ENCODE results near the gene CALY. TPM values are rescaled to one million over a fixed set of nuclear protein-coding genes. Genes with fewer than 3 reads are reported as not detected.

CALY gene
- total RNA-seq, 3 donors from 2014 or later (not counting 1 experiment from before 2014, with no cell fraction given) = not detected

DNA sequence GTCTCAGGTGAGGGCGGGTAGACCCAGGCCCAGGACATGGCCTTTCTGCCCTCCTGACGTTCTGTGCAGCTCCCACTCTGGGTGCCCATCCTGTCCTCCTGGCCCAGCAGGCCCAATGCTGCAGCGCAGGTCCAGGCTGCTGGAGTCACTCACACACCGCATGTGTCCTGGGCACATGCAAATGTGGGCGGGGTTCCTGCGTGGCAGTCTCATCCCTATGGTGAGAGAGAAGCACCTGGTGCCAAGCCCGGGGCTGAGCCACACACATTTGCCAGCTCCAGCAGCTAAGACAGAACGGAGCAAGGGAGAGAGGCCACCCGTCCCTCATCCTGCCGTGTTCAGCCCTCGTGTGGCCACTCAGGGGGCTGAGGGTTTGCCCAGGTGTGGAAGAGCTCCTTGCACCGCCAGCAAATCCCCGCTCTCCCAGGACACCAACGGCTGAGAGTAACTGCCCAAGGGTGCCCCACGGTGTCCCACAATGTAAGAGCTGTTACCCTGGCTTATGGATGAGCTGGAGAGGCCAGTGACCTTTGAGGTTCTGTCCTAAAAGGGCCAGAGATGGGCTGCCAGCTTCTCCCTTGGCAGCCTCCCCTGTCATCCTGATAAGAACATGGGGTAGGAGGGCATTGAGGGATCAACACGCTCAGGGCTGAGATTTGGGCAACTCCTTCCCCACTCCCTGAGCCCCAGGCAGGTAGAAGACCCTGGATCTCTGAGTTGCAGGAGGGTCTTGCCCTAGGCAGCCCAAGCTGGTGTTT, 16.7 kb upstream of the CALY start:
- Mint-ChIP-seq H3K36me3 (no peaks in the 10 kb centered on the region), H3K4me3 (no peak overlapping the region), H3K4me1 (peaks cover 0 to 5% of the 10 kb centered on the region in 2 donors), H3K27ac (no peak overlapping the region), H3K9me3 (no peaks in the 10 kb centered on the region), H3K27me3 (ENCODE audit: low read depth in 2 of 2) (peaks cover 0 to 6% of the 10 kb centered on the region in 2 donors)
- H3K4me3 ChIP-seq (ENCODE audit: low read length) = no peak overlapping the region
- WGBS (ENCODE audit: insufficient coverage) = 87% methylated on average over 16 of the region's 16 CpGs
- no peaks in the 10 kb centered on the region for H3K36me3 ChIP-seq (ENCODE audit: control insufficient read depth, insufficient read depth, low read length)
- DNase-seq (no peak), ATAC-seq (no peak)
- H3K4me1 ChIP-seq (ENCODE audit: control insufficient read depth, insufficient read depth, low read length) = peaks cover 10% of the 10 kb centered on the region
- no peaks in the 10 kb centered on the region for H3K27me3 ChIP-seq (ENCODE audit: control insufficient read depth, insufficient read depth, low read length)
- intact Hi-C loops (cut with micrococcal nuclease) = no loop called here
- TF ChIP-seq, protein P1, sequence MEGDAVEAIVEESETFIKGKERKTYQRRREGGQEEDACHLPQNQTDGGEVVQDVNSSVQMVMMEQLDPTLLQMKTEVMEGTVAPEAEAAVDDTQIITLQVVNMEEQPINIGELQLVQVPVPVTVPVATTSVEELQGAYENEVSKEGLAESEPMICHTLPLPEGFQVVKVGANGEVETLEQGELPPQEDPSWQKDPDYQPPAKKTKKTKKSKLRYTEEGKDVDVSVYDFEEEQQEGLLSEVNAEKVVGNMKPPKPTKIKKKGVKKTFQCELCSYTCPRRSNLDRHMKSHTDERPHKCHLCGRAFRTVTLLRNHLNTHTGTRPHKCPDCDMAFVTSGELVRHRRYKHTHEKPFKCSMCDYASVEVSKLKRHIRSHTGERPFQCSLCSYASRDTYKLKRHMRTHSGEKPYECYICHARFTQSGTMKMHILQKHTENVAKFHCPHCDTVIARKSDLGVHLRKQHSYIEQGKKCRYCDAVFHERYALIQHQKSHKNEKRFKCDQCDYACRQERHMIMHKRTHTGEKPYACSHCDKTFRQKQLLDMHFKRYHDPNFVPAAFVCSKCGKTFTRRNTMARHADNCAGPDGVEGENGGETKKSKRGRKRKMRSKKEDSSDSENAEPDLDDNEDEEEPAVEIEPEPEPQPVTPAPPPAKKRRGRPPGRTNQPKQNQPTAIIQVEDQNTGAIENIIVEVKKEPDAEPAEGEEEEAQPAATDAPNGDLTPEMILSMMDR (IDR thresholded peaks at IDR 0.05) = no peak
- H3K27ac ChIP-seq (ENCODE audit: low read length) = no peak overlapping the region
- H3K9me3 ChIP-seq (ENCODE audit: control insufficient read depth, insufficient read depth, low read length) = no peaks in the 10 kb centered on the region

DNA sequence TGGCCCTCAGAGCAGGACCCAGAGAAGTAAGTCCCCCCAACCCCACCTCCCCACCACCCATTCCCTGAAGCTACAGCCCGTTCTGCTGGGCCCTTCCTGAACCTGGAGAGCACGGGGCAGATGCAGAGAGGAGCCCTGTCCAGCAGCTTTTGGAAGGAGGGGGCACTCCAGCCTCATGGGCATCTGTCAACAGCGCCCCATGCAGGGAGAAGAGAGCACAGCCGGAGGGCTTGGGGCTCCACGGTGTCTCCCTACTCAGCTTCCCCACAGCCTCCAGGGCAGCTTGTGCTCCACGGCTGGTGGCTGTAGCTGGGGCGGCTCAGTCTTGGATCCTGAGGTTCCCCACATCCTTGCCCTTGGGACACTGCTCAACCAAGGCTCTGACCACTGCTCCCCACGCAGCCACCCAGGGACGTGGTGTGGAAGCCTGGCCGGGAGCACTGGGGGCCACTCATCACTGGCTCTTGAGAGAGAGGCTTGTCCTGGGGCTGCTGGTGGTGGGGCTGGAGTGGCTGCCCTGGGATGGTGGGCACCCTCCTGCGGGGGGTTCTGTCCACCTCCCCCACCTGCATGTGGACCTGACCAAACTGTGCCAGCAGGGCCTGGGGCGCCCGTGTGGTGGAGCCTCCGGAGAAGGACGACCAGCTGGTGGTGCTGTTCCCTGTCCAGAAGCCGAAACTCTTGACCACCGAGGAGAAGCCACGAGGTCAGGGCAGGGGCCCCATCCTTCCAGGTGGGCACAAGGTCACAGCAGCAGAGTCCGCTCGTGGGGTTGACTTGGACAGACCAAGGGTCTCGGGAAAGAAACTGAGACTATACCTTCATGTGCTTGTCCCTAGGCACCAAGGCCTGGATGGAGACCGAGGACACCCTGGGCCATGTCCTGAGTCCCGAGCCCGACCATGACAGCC, 15.0 kb upstream of the CALY start:
- peaks cover 0 to 5% of the 10 kb centered on the region in 2 donors for H3K4me1 Mint-ChIP-seq
- no peak overlapping the region for H3K4me3 ChIP-seq (ENCODE audit: low read length)
- TF ChIP-seq, protein P1 (IDR thresholded peaks at IDR 0.05) = no peak
- peaks cover 4% of the 10 kb centered on the region for H3K4me1 ChIP-seq (ENCODE audit: control insufficient read depth, insufficient read depth, low read length)
- intact Hi-C loops (cut with micrococcal nuclease) = no loop called here
- DNase-seq (no peak), ATAC-seq (no peak)
- H3K27me3 ChIP-seq (ENCODE audit: control insufficient read depth, insufficient read depth, low read length) = peaks cover 5% of the 10 kb centered on the region
- H3K4me3 Mint-ChIP-seq = no peak overlapping the region
- no peaks in the 10 kb centered on the region for H3K9me3 Mint-ChIP-seq
- H3K27ac Mint-ChIP-seq = no peak overlapping the region
- H3K36me3 ChIP-seq (ENCODE audit: control insufficient read depth, insufficient read depth, low read length) = no peaks in the 10 kb centered on the region
- H3K9me3 ChIP-seq (ENCODE audit: control insufficient read depth, insufficient read depth, low read length) = no peaks in the 10 kb centered on the region
- H3K36me3 Mint-ChIP-seq = no peaks in the 10 kb centered on the region
- H3K27ac ChIP-seq (ENCODE audit: low read length) = no peak overlapping the region
- H3K27me3 Mint-ChIP-seq (ENCODE audit: low read depth in 2 of 2) = peaks cover 0 to 6% of the 10 kb centered on the region in 2 donors
- WGBS (ENCODE audit: insufficient coverage) = 73% methylated on average over 24 of the region's 24 CpGs

DNA sequence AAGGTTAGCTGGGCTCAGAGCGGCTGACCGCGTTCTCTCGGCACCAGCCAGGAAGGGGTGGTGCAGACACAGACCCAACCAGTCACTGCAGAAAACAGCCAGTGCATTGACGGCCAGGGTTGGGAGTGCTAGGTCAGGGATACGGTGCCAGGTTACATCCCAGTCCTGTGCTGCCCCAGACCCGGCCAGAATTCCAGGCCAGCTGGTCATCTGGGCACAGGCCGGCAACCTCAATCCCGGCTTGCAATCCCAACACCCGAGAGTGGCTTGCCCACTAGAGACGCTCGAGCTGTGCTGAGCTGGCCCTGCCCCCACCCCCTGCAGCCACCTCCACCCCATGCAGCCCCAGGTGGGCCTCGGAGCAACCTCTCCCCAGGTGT, 14.2 kb upstream of the CALY start:
- DNase-seq (no peak), ATAC-seq (no peak)
- no peaks in the 10 kb centered on the region for H3K4me1 ChIP-seq (ENCODE audit: control insufficient read depth, insufficient read depth, low read length)
- H3K4me1 Mint-ChIP-seq = peaks cover 0 to 5% of the 10 kb centered on the region in 2 donors
- TF ChIP-seq, protein P1 (IDR thresholded peaks at IDR 0.05) = no peak
- H3K4me3 Mint-ChIP-seq = no peak overlapping the region
- H3K36me3 Mint-ChIP-seq = no peaks in the 10 kb centered on the region
- no peaks in the 10 kb centered on the region for H3K36me3 ChIP-seq (ENCODE audit: control insufficient read depth, insufficient read depth, low read length)
- H3K4me3 ChIP-seq (ENCODE audit: low read length) = no peak overlapping the region
- no peak overlapping the region for H3K27ac Mint-ChIP-seq
- no peak overlapping the region for H3K27ac ChIP-seq (ENCODE audit: low read length)
- peaks cover under 1 to 9% of the 10 kb centered on the region in 2 donors for H3K27me3 Mint-ChIP-seq (ENCODE audit: low read depth in 2 of 2)
- no peaks in the 10 kb centered on the region for H3K9me3 Mint-ChIP-seq
- peaks cover 5% of the 10 kb centered on the region for H3K27me3 ChIP-seq (ENCODE audit: control insufficient read depth, insufficient read depth, low read length)
- H3K9me3 ChIP-seq (ENCODE audit: control insufficient read depth, insufficient read depth, low read length) = no peaks in the 10 kb centered on the region
- intact Hi-C loops (cut with micrococcal nuclease) = no loop called here
- WGBS (ENCODE audit: insufficient coverage) = 60% methylated on average over 13 of the region's 13 CpGs
